Stimulated activated CD8-positive, alpha-beta memory T cell treated with anti-CD3 and anti-CD28 coated beads, Interleukin-7, amount 100 ng/mL, for 1 hour (primary cell): ENCODE measurements around the gene ST6GALNAC3.
"Not testable (repeated sequence)": the region's sequence is repeated elsewhere in the genome, so short reads cannot be mapped to it uniquely, and the experiment has no call there.

ENCODE experiments used
- DNase-seq, 2 donors: peaks; one replicate each; pipeline ENCODE4 v3.0.0-alpha.2; 2020; ENCODE audit warnings: low read depth in 2 of 2

ST6GALNAC3 gene

GRCh38 chr1:76073481-76073880 lies 1.1 kb upstream of the ST6GALNAC3 start:
- DNase-seq: no peak

- DNase-seq: no peak
Observed at GRCh38 chr1:76075188-76075489, 593 bp downstream of the ST6GALNAC3 start.

- DNase-seq: no peak
Observed at GRCh38 chr1:76075877-76076276, 1.3 kb downstream of the ST6GALNAC3 start.

- DNase-seq: no peak
Observed at GRCh38 chr1:76079475-76080227, 5.1 kb downstream of the ST6GALNAC3 start.

GRCh38 chr1:76080552-76081079 lies 6.1 kb downstream of the ST6GALNAC3 start:
- no peak for DNase-seq

- DNase-seq: no peak
Observed at GRCh38 chr1:76082062-76082461, 7.5 kb downstream of the ST6GALNAC3 start.

- no peak for DNase-seq
Observed at GRCh38 chr1:76083189-76083588, 8.6 kb downstream of the ST6GALNAC3 start.

- no peak for DNase-seq
Observed at GRCh38 chr1:76084029-76084627, 9.6 kb downstream of the ST6GALNAC3 start.

- no peak for DNase-seq
Observed at GRCh38 chr1:76084685-76085084, 10.1 kb downstream of the ST6GALNAC3 start.

- DNase-seq: no peak
Observed at GRCh38 chr1:76086109-76086508, 11.6 kb downstream of the ST6GALNAC3 start.

- no peak for DNase-seq
Observed at GRCh38 chr1:76086597-76086996, 12.1 kb downstream of the ST6GALNAC3 start.

GRCh38 chr1:76090283-76091203 lies 16.0 kb downstream of the ST6GALNAC3 start:
- DNase-seq: no peak

- no peak for DNase-seq
Observed at GRCh38 chr1:76092812-76093211, 18.3 kb downstream of the ST6GALNAC3 start.

- DNase-seq: no peak
Observed at GRCh38 chr1:76093522-76094312, 19.2 kb downstream of the ST6GALNAC3 start.

GRCh38 chr1:76095802-76096201 lies 21.3 kb downstream of the ST6GALNAC3 start:
- no peak for DNase-seq

GRCh38 chr1:76097064-76097463 lies 22.5 kb downstream of the ST6GALNAC3 start:
- DNase-seq: not testable (repeated sequence)

- no peak for DNase-seq
Observed at GRCh38 chr1:76098845-76099244, 24.3 kb downstream of the ST6GALNAC3 start.

- no peak for DNase-seq
Observed at GRCh38 chr1:76101548-76101947, 27.0 kb downstream of the ST6GALNAC3 start.

- DNase-seq: no peak
Observed at GRCh38 chr1:76102046-76102445, 27.5 kb downstream of the ST6GALNAC3 start.

GRCh38 chr1:76103034-76103433 lies 28.5 kb downstream of the ST6GALNAC3 start:
- DNase-seq: no peak

GRCh38 chr1:76105372-76105771 lies 30.8 kb downstream of the ST6GALNAC3 start:
- no peak for DNase-seq

- DNase-seq: no peak
Observed at GRCh38 chr1:76106251-76106650, 31.7 kb downstream of the ST6GALNAC3 start.
